WTC11 (cell line): ENCODE data around the gene LRRC4B. TPM values are rescaled to one million over a fixed set of nuclear protein-coding genes. Genes with fewer than 3 reads are reported as not detected.
"Not testable (repeated sequence)": the region's sequence is repeated elsewhere in the genome, so short reads cannot be mapped to it uniquely, and the experiment has no call there.

ENCODE experiments used
- ATAC-seq: fragments of 200-7000 bp; cut with Tn5 transposase; 2 replicates; pipeline ENCODE4 v1.10.0; 2021; ENCODE audit warnings: mild to moderate bottlenecking, moderate library complexity
- CTCF ChIA-PET: fragments of 300-600 bp; sonication (Branson Sonifier 250); formaldehyde crosslinking; loops from one replicate; lab custom pipeline; 2021; ENCODE audit warnings: antibody characterized with exemption; lab: Charles Lee
- POLR2A ChIA-PET: fragments of 350-600 bp; sonication (Branson Sonifier 250); formaldehyde crosslinking; loops from one replicate; lab custom pipeline; 2021; ENCODE audit warnings: antibody characterized with exemption; lab: Charles Lee
- DNase-seq: peaks from one replicate; pipeline ENCODE4 v3.0.0; 2021; ENCODE audit warnings: low spot score
- H3K27ac Mint-ChIP-seq: 2 replicates; pipeline ENCODE4 v1.8.0; 2021; ENCODE audit warnings: mixed read lengths
- H3K27me3 Mint-ChIP-seq: 2 replicates; pipeline ENCODE4 v1.8.0; 2021; ENCODE audit warnings: low read depth, mild to moderate bottlenecking, moderate library complexity, mixed read lengths
- H3K36me3 Mint-ChIP-seq: 2 replicates; pipeline ENCODE4 v1.8.0; 2021; ENCODE audit warnings: mixed read lengths
- H3K4me1 Mint-ChIP-seq: 2 replicates; pipeline ENCODE4 v1.8.0; 2022; ENCODE audit warnings: mixed read lengths
- H3K4me3 Mint-ChIP-seq: 2 replicates; pipeline ENCODE4 v1.8.0; 2021; ENCODE audit warnings: mild to moderate bottlenecking, moderate library complexity, mixed read lengths
- H3K9me3 Mint-ChIP-seq: 2 replicates; pipeline ENCODE4 v1.8.0; 2021; ENCODE audit warnings: mixed read lengths
- HMGA2 ChIP-seq: fragments of 250-450 bp; sonication (Bioruptor Pico); IDR thresholded peaks from 2 replicates; pipeline ENCODE4 v1.4.0; 2021; ENCODE audit warnings: mild to moderate bottlenecking, moderate library complexity
- MYBL2 ChIP-seq: sonication (generic); formaldehyde crosslinking; IDR thresholded peaks from 2 replicates; pipeline ENCODE4 v1.8.1; 2023; ENCODE audit warnings: mild to moderate bottlenecking, moderate library complexity, missing genetic modification reagents
- NFE2L1 ChIP-seq: sonication (generic); formaldehyde crosslinking; IDR thresholded peaks from 2 replicates; pipeline ENCODE4 v1.8.1; 2023; ENCODE audit warnings: missing genetic modification reagents
- NFYB ChIP-seq: sonication (generic); formaldehyde crosslinking; conservative IDR thresholded peaks from 2 replicates; pipeline ENCODE4 v1.8.0; 2022; ENCODE audit warnings: low read depth, missing genetic modification reagents
- NR2C2 ChIP-seq: sonication (generic); formaldehyde crosslinking; IDR thresholded peaks from 2 replicates; pipeline ENCODE4 v1.8.0; 2022; ENCODE audit warnings: mild to moderate bottlenecking, missing genetic modification reagents
- SP1 ChIP-seq: sonication (generic); formaldehyde crosslinking; conservative IDR thresholded peaks from 2 replicates; pipeline ENCODE4 v1.8.1; 2022; ENCODE audit warnings: missing genetic modification reagents
- TEAD1 ChIP-seq: sonication (generic); formaldehyde crosslinking; IDR thresholded peaks from 2 replicates; pipeline ENCODE4 v1.8.0; 2022; ENCODE audit warnings: mild to moderate bottlenecking, missing genetic modification reagents
- ZBTB21 ChIP-seq: sonication (generic); formaldehyde crosslinking; IDR thresholded peaks from 2 replicates; pipeline ENCODE4 v1.8.1; 2023; ENCODE audit warnings: mild to moderate bottlenecking, missing genetic modification reagents, borderline replicate concordance
- ZNF121 ChIP-seq: sonication (generic); formaldehyde crosslinking; IDR thresholded peaks from 2 replicates; pipeline ENCODE4 v1.8.0; 2023; ENCODE audit warnings: missing genetic modification reagents
- ZNF219 ChIP-seq: sonication (generic); formaldehyde crosslinking; IDR thresholded peaks from 2 replicates; pipeline ENCODE4 v1.8.0; 2023; ENCODE audit warnings: missing genetic modification reagents, mild to moderate bottlenecking, borderline replicate concordance
- ZNF317 ChIP-seq: sonication (generic); formaldehyde crosslinking; IDR thresholded peaks from 2 replicates; pipeline ENCODE4 v1.8.1; 2023; ENCODE audit warnings: low read depth, mild to moderate bottlenecking, moderate library complexity, missing genetic modification reagents, borderline replicate concordance
- ZNF396 ChIP-seq: fragments of 250-450 bp; sonication (Bioruptor Pico); IDR thresholded peaks from 2 replicates; pipeline ENCODE4 v1.8.0; 2021; ENCODE audit warnings: mild to moderate bottlenecking, moderate library complexity, borderline replicate concordance
- ZNF416 ChIP-seq: fragments of 250-450 bp; sonication (Bioruptor Pico); IDR thresholded peaks from 2 replicates; pipeline ENCODE4 v1.9.0; 2021; ENCODE audit warnings: mild to moderate bottlenecking, inconsistent platforms
- ZNF423 ChIP-seq: fragments of 250-450 bp; sonication (Bioruptor Pico); IDR thresholded peaks from 2 replicates; pipeline ENCODE4 v2.1.2; 2022; ENCODE audit warnings: mild to moderate bottlenecking, moderate library complexity
- ZNF671 ChIP-seq: fragments of 250-450 bp; sonication (Bioruptor Pico); IDR thresholded peaks from 2 replicates; pipeline ENCODE4 v1.8.0; 2021; ENCODE audit warnings: mild to moderate bottlenecking
- total RNA-seq: library from RNA; stranded (reverse); gene quantifications from 3 replicates; pipeline ENCODE4 v1.2.3, GENCODE V29; 2021
- TF ChIP-seq, protein P1 (sequence below): sonication (generic); formaldehyde crosslinking; IDR thresholded peaks from 2 replicates; pipeline ENCODE4 v1.8.1; 2023; ENCODE audit warnings: mild to moderate bottlenecking, missing genetic modification reagents, moderate library complexity
- TF ChIP-seq, protein P2 (sequence below): sonication (generic); formaldehyde crosslinking; IDR thresholded peaks from 2 replicates; pipeline ENCODE4 v1.8.1; 2023; ENCODE audit warnings: mild to moderate bottlenecking, missing genetic modification reagents, moderate library complexity
- TF ChIP-seq, protein P3 (sequence below): sonication (generic); formaldehyde crosslinking; IDR thresholded peaks from 2 replicates; pipeline ENCODE4 v1.8.1; 2022; ENCODE audit warnings: mild to moderate bottlenecking, moderate library complexity, missing genetic modification reagents
- TF ChIP-seq, protein P4 (sequence below): sonication (generic); formaldehyde crosslinking; IDR thresholded peaks from 2 replicates; pipeline ENCODE4 v1.8.1; 2022; ENCODE audit warnings: mild to moderate bottlenecking, missing genetic modification reagents, moderate library complexity, borderline replicate concordance

Gene LRRC4B
- total RNA-seq, 1 experiment from 2014 or later: 10.0 TPM

DNA sequence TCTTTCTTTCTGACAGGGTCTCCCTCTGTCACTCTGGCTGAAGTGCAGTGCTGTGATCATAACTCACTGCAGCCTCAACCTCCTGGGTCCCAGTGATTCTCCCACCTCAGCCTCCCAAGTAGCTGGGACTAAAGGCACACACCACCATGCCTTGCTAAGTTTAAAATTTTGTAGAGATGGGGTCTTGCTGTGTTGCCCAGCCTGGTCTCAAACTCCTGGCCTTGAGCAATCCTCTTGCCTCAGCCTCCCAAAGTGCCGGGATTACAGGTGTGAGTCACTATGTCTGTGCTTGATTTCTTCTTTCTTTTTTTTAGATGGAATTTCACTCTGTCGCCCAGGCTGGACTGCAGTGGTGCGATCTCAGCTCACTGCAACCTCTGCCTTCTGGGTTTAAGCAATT is 40.2 kb downstream of the LRRC4B start:
- peaks cover 22% of the 10 kb centered on the region for H3K27me3 Mint-ChIP-seq
- H3K4me3 Mint-ChIP-seq, POLR2A ChIA-PET, H3K4me1 Mint-ChIP-seq: not testable (repeated sequence)
- 0 out of 2 replicates have a peak, but pooled peaks have one; percentile 43 for TF ChIP-seq ZNF121 (CRISPR knock-in tag)
- TF ChIP-seq, all 79 proteins: peak for 1; not testable (repeated sequence) for 78
- not testable (repeated sequence) for H3K36me3 Mint-ChIP-seq, H3K27ac Mint-ChIP-seq, DNase-seq, ATAC-seq
- CTCF ChIA-PET: interaction anchor here (2.9 to 4.4 kb wide), 3 partner anchors 9 to 28 kb away, joined by 20 to 30 read pairs (median 23); no protein-coding TSS in a partner anchor
- H3K9me3 Mint-ChIP-seq: peaks cover 10% of the 10 kb centered on the region

DNA sequence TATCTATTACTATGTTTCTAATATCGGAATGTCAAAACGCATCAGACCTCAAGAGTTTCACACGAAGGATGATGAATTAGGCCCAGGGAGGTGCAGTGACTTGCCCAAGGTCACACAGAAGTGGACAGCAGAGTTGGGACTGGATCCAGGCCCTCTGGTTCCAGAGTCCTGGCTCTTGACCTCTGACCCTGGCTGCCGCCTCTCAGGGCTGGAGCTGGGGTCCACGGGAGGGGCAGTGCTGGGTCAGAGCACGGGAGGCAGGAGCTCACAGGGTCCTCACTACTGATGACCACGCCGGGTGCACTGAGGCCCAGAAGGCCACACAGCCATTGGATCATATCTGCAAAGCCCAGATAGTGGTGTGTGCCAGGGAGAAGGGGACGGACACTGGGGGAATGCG is 45.4 kb downstream of the LRRC4B start:
- ATAC-seq: no peak
- peaks cover 5% of the 10 kb centered on the region; the same call in 1 of the 2 replicates for H3K36me3 Mint-ChIP-seq
- DNase-seq: no peak
- CTCF ChIA-PET: interaction anchor here (1.3 to 1.9 kb wide), 2 partner anchors 14 to 33 kb away, joined by 4 to 9 read pairs; no protein-coding TSS in a partner anchor
- TF ChIP-seq ZNF219 (CRISPR knock-in tag) (no peak), HMGA2 (no peak)
- H3K4me3 Mint-ChIP-seq: no peak overlapping the region
- H3K27me3 Mint-ChIP-seq: peaks cover 7% of the 10 kb centered on the region
- H3K27ac Mint-ChIP-seq: no peak overlapping the region
- POLR2A ChIA-PET: no interaction called here
- H3K4me1 Mint-ChIP-seq: no peaks in the 10 kb centered on the region
- H3K9me3 Mint-ChIP-seq: peaks cover 5% of the 10 kb centered on the region

DNA sequence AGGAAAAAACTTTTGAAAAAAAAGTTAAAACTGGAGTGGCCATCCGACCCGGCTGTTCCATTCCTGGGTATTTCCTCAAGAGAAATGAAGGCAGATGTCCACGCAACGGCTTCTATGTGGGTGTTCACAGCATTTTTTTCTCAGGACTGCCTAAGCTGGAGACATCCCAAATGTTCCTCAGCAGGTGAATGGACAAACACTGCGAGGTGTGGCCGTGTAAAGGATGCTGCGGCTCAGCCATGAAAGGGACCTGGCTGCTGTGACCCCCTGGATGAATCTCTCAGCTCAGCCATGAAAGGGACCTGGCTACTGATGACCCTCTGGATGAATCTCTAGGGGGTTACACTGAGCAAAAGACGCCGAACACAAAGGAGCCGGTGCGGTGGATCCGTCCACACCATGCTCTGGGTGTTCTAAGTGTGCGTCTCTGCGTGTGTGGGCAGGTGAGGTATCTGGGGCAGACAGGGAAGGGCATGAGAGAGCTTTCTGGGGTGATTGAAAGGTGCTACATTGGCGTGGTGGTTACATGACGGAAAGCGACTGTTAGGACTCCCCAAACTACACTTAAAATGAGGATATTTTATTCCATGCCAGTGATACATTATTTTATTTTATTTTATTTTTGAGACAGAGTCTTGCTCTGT is 47.3 kb downstream of the LRRC4B start:
- no peak for TF ChIP-seq MYBL2 (CRISPR knock-in tag)
- TF ChIP-seq ZNF121 (CRISPR knock-in tag): no peak
- TF ChIP-seq ZBTB21: no peak
- no peak for TF ChIP-seq ZNF416
- TF ChIP-seq, protein P1, sequence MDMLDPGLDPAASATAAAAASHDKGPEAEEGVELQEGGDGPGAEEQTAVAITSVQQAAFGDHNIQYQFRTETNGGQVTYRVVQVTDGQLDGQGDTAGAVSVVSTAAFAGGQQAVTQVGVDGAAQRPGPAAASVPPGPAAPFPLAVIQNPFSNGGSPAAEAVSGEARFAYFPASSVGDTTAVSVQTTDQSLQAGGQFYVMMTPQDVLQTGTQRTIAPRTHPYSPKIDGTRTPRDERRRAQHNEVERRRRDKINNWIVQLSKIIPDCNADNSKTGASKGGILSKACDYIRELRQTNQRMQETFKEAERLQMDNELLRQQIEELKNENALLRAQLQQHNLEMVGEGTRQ: no peak
- TF ChIP-seq NFYB (CRISPR knock-in tag): no peak
- TF ChIP-seq NFE2L1 (CRISPR knock-in tag): no peak
- peaks cover 5% of the 10 kb centered on the region; the same call in 1 of the 2 replicates for H3K36me3 Mint-ChIP-seq
- H3K4me1 Mint-ChIP-seq: no peaks in the 10 kb centered on the region
- ATAC-seq (no peak), DNase-seq (no peak)
- H3K27me3 Mint-ChIP-seq: peaks cover 13% of the 10 kb centered on the region
- peaks cover 5% of the 10 kb centered on the region for H3K9me3 Mint-ChIP-seq
- H3K4me3 Mint-ChIP-seq: no peak overlapping the region
- CTCF ChIA-PET: interaction anchor here (1.9 kb wide), 1 partner anchor 16 kb away, joined by 9 read pairs; no protein-coding TSS in a partner anchor
- no peak overlapping the region for H3K27ac Mint-ChIP-seq
- POLR2A ChIA-PET: interaction anchor here (0.6 kb wide), 1 partner anchor 18 kb away, joined by 4 read pairs; no protein-coding TSS in a partner anchor

DNA sequence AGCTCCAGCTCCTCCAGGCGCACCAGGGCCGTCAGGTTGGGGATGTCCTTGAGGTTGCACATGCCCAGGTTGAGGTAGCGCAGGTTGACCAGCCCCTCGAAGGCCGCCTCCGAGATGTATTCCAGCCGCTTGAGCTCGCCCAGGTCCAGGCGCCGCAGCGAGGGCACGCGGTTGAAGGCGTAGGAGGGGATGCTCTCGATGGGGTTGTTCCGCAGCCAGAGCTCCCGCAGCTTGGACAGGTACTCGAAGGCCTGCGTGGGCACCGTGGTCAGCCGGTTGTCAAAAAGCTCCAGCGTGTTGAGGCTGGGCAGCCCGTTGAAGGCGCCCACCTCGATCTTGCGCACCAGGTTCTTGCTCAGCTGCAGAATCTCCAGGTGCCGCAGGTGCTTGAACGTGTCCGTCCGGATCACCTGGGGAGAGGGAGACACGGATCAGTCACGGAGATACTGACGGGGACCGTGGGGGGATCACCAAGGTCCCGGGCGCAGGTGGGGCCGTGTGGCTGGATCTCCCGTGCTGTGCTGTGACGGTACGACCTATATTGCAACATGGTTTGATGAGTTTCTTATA is 49.1 kb downstream of the LRRC4B start:
- H3K27me3 Mint-ChIP-seq: peaks cover 21% of the 10 kb centered on the region
- peaks cover 5% of the 10 kb centered on the region for H3K9me3 Mint-ChIP-seq
- H3K36me3 Mint-ChIP-seq: peaks cover 5% of the 10 kb centered on the region; the same call in 1 of the 2 replicates
- no peak for TF ChIP-seq NFE2L1 (CRISPR knock-in tag)
- TF ChIP-seq, protein P1: no peak
- TF ChIP-seq, protein P2, sequence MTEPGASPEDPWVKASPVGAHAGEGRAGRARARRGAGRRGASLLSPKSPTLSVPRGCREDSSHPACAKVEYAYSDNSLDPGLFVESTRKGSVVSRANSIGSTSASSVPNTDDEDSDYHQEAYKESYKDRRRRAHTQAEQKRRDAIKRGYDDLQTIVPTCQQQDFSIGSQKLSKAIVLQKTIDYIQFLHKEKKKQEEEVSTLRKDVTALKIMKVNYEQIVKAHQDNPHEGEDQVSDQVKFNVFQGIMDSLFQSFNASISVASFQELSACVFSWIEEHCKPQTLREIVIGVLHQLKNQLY (CRISPR knock-in tag): no peak
- no peak for TF ChIP-seq ZNF396
- no peak for TF ChIP-seq HMGA2
- no peak for TF ChIP-seq ZNF423 (CRISPR knock-in tag)
- TF ChIP-seq, protein P3, sequence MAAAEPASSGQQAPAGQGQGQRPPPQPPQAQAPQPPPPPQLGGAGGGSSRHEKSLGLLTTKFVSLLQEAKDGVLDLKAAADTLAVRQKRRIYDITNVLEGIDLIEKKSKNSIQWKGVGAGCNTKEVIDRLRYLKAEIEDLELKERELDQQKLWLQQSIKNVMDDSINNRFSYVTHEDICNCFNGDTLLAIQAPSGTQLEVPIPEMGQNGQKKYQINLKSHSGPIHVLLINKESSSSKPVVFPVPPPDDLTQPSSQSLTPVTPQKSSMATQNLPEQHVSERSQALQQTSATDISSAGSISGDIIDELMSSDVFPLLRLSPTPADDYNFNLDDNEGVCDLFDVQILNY (CRISPR knock-in tag): no peak
- TF ChIP-seq ZNF317 (CRISPR knock-in tag): no peak
- TF ChIP-seq ZNF671 (CRISPR knock-in tag): no peak
- no peak for TF ChIP-seq NR2C2
- TF ChIP-seq TEAD1 (CRISPR knock-in tag): no peak
- TF ChIP-seq, protein P4, sequence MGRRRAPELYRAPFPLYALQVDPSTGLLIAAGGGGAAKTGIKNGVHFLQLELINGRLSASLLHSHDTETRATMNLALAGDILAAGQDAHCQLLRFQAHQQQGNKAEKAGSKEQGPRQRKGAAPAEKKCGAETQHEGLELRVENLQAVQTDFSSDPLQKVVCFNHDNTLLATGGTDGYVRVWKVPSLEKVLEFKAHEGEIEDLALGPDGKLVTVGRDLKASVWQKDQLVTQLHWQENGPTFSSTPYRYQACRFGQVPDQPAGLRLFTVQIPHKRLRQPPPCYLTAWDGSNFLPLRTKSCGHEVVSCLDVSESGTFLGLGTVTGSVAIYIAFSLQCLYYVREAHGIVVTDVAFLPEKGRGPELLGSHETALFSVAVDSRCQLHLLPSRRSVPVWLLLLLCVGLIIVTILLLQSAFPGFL (CRISPR knock-in tag): no peak
- no peak for TF ChIP-seq SP1 (CRISPR knock-in tag)
- no peak overlapping the region for H3K27ac Mint-ChIP-seq
- DNase-seq: no peak
- H3K4me3 Mint-ChIP-seq: no peak overlapping the region
- no peak for ATAC-seq
- no peaks in the 10 kb centered on the region for H3K4me1 Mint-ChIP-seq
- CTCF ChIA-PET: interaction anchor here (0.6 to 4.3 kb wide), 28 partner anchors 9 to 371 kb away, joined by 3 to 55 read pairs (median 4); partner anchors contain the start of genes C19orf81, KCNC3 and NR1H2
- POLR2A ChIA-PET: no interaction called here
